Muscle of arm (tissue), 12 donors: ENCODE results near the gene UNKL. TPM values are rescaled to one million over a fixed set of nuclear protein-coding genes. Genes with fewer than 3 reads are reported as not detected.

ENCODE experiments used
- polyA plus RNA-seq, 12 donors: library from polyadenylated mRNA; unstranded; fragments of 120-200 nt; gene quantifications; one replicate each; pipeline ENCODE4 v1.2.1, GENCODE V29; 2013; ENCODE audit not compliant: insufficient read length in 12 of 12

UNKL gene
- polyA plus RNA-seq, 12 donors, result 6.1 to 20.1 (median 8.4) TPM; not detected in 1

Other genes with a start within 250 kb of the UNKL start
- gene TPSG1, start 189.4 kb downstream of the UNKL start, polyA plus RNA-seq, result 1 to 10 TPM in 5 of 12 donors, under 1 TPM in 5, not detected in 2; 0.48 to 1.5 (median 1.1) TPM
- 1 to 10 TPM in 10 of 12 donors, not detected in 2; 1.0 to 9.9 (median 4.3) TPM for gene TPSB2, start 184.5 kb downstream of the UNKL start, polyA plus RNA-seq
- gene TPSAB1, start 174.0 kb downstream of the UNKL start, polyA plus RNA-seq, result 1 to 10 TPM in 9 of 12 donors, under 1 TPM in 1, not detected in 2; 0.79 to 5.3 (median 1.7) TPM
- under 1 TPM in 8 of 12 donors, not detected in 4; 0.23 to 0.70 (median 0.51) TPM for gene TPSD1, start 158.6 kb downstream of the UNKL start, polyA plus RNA-seq
- 100 to 1,000 TPM in 6 of 12 donors, 10 to 100 TPM in 5, not detected in 1; 78.4 to 213 (median 104) TPM for gene UBE2I, start 105.1 kb downstream of the UNKL start, polyA plus RNA-seq
- gene BAIAP3, start 81.1 kb downstream of the UNKL start, polyA plus RNA-seq, result 1 to 10 TPM in 3 of 12 donors, under 1 TPM in 7, not detected in 2; 0.40 to 1.3 (median 0.80) TPM
- gene TSR3, start 62.8 kb downstream of the UNKL start, polyA plus RNA-seq, result 10 to 100 TPM in 11 of 12 donors, not detected in 1; 32.5 to 53.9 (median 42.2) TPM
- 10 to 100 TPM in 11 of 12 donors, not detected in 1; 24.1 to 57.3 (median 34.2) TPM for gene GNPTG, start 62.8 kb downstream of the UNKL start, polyA plus RNA-seq
- gene UQCC4, start 6.0 kb upstream of the UNKL start, polyA plus RNA-seq, result 10 to 100 TPM in 7 of 12 donors, 1 to 10 TPM in 4, not detected in 1; 7.8 to 12.7 (median 11.0) TPM
- under 1 TPM in 4 of 12 donors, not detected in 8; 0.20 to 0.33 (median 0.25) TPM for gene PERCC1, start 16.4 kb upstream of the UNKL start, polyA plus RNA-seq
- 1 to 10 TPM in 7 of 12 donors, under 1 TPM in 3, not detected in 2; 0.61 to 3.3 (median 1.8) TPM for gene CCDC154, start 29.9 kb upstream of the UNKL start, polyA plus RNA-seq
- gene CLCN7, start 60.3 kb upstream of the UNKL start, polyA plus RNA-seq, result 10 to 100 TPM in 11 of 12 donors, not detected in 1; 12.5 to 36.6 (median 24.0) TPM
- gene PTX4, start 74.2 kb upstream of the UNKL start, polyA plus RNA-seq, result 1 to 10 TPM in 1 of 12 donors, under 1 TPM in 9, not detected in 2; 0.32 to 1.1 (median 0.49) TPM
- gene TELO2, start 78.7 kb upstream of the UNKL start, polyA plus RNA-seq, result 10 to 100 TPM in 11 of 12 donors, not detected in 1; 14.7 to 53.4 (median 22.8) TPM
- 10 to 100 TPM in 10 of 12 donors, 1 to 10 TPM in 1, not detected in 1; 8.7 to 15.9 (median 12.8) TPM for gene TMEM204, start 119.0 kb upstream of the UNKL start, polyA plus RNA-seq
- 10 to 100 TPM in 6 of 12 donors, 1 to 10 TPM in 5, not detected in 1; 7.3 to 23.5 (median 10.8) TPM for gene IFT140, start 197.4 kb upstream of the UNKL start, polyA plus RNA-seq
- 10 to 100 TPM in 11 of 12 donors, not detected in 1; 12.0 to 37.0 (median 14.9) TPM for gene CRAMP1, start 197.7 kb upstream of the UNKL start, polyA plus RNA-seq